Stromal cell of bone marrow (primary cell): ENCODE measurements around the gene NOSTRIN.
A peak's percentile ranks its signal among the peaks of the same experiment; 100 is the strongest.
"Not testable (repeated sequence)": the region's sequence is repeated elsewhere in the genome, so short reads cannot be mapped to it uniquely, and the experiment has no call there.

Experiments used
- DNase-seq: peaks from one replicate; pipeline ENCODE4 v3.0.0-alpha.2; 2012; ENCODE audit warnings: low read depth

Gene NOSTRIN

DNA sequence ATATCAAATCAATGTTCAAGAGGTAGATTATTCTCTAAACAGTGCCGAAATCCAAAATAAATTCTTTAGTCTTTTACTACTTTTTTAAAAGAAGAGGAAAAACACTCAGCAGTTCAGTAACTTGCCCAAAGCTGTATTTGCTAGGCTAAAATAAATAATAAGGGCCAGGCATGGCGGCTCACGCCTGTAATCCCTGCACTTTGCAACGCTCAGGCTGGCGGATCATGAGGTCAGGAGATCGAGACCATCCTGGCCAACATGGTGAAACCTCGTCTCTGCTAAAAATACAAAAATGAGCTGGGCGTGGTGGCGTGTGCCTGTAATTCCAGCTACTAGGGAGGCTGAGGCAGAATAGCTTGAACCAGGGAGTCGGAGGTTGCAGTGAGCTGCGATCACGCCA lies 79.7 kb downstream of the NOSTRIN start:
- not testable (repeated sequence) for DNase-seq

DNA sequence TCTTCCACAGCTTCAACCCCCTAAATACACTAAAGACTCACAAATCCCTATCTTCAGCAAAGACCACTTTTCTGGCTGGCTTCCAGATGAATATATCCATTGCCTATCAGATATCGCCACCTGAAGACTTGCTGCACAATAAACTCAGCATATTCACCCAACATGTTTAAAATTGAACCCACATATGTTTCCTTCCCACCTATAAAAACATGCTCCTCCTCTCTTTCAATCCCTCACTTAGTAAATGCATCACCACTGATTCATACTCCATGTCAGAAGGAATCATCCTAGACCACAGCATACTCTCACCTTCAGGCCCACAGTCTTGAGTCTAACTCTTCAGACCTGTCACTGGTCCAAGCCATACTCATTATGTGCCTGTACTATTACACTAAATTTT lies 82.5 kb downstream of the NOSTRIN start:
- no peak for DNase-seq

DNA sequence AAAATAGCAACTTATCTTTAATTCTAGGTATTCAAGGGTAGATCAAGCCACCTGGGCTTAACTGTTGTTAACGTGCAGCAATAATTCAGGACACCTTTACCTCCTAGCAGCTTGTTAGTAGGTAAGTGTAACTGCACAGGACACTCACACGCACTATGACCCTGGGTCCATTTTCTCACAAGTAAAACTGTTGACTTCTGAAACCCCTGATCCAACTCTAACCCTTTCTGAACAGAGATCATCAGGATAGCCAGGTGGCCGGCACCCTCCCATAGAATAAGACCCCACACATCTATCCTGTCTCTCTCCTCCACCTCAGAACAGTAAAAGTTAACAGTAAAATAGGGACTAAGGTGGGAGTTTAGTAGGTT lies 87.2 kb downstream of the NOSTRIN start:
- DNase-seq, result no peak

DNA sequence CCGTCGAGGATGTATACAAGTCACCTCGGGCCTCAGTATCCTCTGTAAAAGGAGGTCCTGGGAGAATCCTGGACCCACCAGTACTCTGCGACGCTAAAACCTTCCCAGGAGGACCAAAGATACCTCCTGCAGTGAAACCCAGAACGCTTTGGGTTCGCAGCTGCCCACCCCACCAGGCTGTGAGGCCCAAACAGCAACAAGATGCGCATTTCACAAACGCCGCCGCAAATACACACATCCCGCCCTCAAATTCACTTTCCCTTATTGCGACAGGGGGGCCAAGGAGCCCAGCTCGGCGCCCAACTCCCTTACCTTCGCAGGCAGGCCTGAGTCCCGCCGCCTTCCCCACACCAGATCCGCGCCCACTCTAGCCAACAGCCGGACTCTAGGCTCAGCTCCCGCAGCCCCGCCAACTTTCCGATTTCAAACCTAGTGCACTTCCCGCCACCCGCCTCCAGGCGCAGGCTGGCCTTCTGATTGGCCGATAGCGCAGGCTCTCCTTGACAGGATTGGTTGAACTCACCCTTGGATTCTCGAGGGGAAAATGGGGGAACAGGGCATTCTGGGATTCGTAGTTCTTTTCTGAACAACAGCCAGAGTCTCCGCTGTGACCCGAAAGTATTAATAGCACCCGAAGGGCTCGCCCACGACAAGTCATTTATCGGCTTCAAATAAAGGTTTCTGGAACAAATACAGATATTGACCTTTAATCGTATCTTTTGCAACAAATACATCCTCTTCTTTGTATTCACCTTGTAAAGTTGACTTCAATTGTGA lies 87.8 kb downstream of the NOSTRIN start, which contains the start of gene SPC25:
SPC25 (minus strand) TSS at position 425 of the 777 bp plus-strand sequence. CDS start 911 bp downstream, outside the sequence.
- peak; percentile 87 for DNase-seq

DNA sequence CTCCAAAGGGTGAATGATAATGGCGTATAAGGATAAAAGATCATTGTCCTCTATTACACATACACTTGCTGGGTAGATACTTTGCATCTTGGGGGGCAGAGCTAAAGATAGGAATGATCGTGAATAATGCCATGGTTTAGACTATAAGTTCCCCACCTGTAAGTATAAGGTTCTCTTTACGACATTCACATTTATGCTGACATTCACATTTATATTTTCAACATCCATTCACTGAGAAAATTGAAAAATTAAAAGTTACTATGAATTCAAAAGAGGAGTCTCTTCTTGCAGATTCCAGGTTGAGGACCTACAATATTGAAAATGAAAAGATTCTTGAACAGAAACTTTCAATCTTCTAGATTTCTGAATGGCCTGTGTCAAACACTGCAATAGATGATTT lies 89.9 kb downstream of the NOSTRIN start:
- no peak for DNase-seq

DNA sequence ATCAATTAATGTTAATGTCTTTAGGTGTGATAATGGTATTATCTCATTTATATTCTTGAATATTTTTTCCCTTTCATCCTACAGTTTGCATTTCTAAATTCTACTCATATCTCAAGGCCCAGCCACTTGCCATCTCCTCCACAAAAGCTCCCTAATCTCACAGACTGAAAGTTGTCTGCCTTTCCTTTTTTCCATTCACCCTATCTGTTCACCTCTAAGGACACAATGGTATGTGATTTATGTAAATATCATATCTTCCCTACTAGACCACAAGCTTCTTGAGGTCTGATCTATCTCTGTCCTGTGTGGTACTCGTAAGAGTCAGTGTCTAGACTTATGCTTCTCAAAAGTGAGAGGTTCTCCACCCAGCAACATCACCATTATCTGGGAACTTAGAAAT lies 91.7 kb downstream of the NOSTRIN start:
- no peak for DNase-seq

DNA sequence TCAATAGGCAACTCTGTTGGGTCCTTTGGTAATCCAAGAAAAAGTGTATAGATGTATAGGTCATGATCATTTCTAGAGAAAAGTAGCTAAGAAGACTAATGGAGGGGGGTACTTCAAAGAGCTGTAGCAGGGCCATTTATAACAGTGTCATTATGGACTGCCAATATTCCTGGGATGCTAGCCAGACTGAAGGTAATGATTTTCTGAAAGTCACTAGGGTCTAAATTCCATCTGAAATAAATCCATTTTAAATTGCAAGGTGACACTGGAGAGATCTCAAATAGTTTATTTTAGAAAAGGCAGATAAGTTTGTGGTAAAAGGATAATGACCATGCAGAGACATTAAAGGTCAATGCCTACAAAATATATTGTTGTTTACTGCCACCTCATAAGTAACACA lies 92.3 kb downstream of the NOSTRIN start:
- DNase-seq, result no peak

DNA sequence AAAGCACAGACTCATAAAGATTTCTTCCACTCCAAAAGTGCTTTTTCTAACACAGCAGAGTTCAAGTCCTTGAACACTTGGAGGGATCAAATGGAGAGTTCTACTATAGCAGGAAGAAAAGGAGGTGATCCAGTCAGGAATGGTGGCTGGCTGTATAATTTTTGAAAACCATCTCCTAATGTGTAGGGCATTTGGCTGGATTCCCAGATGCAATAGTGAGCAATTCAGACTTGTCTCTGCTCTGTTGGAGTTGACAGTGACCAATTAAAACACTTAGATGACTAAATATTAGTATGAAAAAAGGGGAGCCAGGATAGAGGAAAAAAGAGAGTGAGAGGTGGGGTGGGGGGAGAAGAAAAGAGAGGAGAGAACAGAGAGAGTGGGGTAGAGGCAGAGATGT lies 93.3 kb downstream of the NOSTRIN start:
- no peak for DNase-seq

DNA sequence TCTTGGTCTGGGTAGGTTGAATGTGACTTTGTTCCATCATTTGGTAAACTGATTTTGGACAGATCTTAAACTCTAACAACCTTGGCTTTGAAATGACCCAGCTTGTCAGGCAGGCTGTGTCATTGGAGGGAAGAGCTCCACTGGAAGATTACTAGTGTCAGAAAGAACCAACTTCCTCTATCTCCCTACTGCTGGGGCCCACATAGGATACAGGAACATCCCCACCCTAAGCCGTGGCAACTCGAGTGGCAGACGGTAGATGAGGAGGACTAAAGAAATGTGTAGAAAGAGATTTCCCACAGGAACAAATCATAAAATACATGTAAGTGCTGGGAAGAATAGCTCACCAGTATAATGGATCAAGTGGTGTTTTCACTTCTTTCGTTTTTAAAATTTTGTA lies 94.3 kb downstream of the NOSTRIN start:
- DNase-seq, result no peak

DNA sequence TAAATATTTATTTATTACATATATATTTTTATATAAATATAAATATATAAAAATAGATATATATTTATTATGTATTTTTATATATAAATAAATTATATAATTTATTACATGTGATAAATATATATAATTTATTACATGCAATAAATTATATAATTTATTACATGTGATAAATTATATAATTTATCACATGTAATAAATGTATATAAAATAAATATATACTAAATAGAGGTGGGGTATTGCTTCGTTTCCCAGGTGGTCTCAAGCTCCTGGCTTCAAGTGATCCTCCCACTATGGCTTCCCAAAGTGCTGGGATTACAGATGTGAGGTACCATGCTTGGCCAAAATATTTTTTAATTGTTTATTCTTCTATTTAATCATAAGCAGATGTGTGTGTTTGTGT lies 95.0 kb downstream of the NOSTRIN start:
- no peak for DNase-seq

DNA sequence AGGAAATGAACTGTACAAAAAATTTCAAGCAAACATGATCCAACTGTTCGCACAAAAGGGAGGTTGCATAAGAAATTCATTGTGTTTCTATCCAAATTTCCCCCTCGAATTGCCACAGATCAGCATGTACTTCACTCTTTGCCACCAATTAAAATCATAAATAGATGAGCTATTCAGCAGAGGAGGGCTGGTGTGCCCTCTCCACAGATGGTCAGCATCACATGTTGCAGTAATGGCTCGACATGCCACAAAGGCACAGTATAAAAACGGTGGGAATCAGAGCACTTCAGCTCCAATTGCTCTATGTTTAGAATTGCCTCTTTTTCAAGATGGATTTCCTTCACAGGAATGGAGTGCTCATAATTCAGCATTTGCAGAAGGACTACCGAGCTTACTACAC lies 98.6 kb downstream of the NOSTRIN start, which contains the start of gene G6PC2:
G6PC2 (plus strand) TSS at position 289 of the 400 bp plus-strand sequence; CDS start at position 330, 41 bp downstream.
- DNase-seq, result no peak

DNA sequence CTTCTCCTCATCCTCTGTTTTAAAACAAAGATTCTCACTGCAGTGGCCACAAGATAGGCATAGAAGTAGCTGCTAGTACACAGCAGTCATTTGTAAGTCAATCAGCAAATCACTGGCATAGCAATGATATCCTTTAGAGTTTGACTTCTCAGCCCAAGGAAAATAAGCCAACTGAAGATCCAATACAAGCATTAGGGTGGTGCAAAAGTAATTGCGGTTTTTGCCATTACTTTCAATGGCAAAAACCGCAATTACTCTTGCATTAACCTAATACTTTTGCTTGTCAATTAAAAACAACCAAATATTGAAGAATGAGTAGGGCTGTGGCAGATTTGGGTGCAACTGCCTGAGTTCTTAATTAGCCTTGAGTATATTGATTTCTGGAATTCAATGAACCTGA lies 101.5 kb downstream of the NOSTRIN start:
- DNase-seq, result no peak

DNA sequence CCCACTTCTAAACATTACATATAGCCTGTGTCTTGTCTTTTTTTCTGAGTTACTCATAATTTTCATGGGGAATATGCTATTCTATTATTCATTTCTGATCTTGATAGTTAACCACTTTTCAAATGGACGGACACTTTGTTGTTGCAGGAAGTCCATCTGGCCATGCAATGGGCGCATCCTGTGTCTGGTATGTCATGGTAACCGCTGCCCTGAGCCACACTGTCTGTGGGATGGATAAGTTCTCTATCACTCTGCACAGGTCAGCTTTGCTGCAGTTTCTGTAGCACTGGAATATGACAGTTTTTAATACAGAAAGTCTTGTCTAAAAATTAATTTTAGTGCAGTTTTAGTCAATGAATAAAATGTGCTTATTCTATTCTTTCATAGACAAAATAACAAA lies 101.9 kb downstream of the NOSTRIN start:
- no peak for DNase-seq

DNA sequence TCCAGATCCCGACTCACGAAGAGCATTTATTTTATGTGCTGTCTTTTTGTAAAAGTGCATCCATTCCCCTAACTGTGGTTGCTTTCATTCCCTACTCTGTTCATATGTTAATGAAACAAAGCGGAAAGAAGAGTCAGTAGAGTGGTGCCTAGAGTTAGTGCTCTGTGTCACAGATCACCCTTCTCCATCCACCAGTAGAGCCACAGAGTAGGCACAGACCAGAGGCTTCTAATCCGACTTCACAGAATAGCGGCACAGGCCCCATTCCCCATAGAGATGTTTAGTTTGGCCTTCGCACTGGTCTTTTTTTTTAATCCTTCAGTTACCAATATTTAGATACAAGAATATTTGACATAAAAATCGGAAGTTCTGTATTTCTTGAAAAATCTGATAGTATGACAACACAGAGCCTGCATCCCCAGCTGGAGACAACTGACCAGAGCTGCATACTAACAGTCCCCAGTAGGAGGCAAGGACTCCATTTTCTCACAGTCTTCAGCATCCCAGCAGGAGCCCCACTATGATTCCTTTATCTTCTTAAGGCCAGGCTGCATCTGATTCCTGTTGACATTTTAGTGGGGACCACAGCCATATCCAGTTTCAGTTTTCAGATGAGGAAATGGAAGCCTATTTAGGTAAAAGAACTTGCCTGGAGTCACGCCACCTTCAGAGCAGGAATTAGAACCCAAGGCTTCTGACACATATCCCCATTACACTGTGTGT lies 105.7 kb downstream of the NOSTRIN start:
- DNase-seq, result no peak

DNA sequence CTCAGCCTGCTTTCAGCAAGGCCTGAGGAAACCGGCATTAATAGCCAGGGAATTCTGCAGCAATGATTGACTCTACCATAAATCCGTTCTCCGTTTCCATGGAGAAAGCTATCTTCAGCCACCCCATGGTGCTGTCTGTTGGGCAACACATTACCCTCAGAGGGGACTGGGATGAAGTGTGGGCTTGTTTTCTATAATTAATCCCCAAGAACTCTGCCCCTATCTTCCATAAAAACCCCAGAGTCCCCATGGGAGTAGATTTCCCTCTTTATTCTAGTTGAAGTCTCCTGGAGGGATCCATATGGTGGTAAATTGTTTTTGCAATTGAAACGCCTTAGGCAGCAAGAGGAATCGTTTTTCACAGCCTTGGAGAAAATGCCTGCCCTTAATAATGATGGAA lies 107.9 kb downstream of the NOSTRIN start:
- DNase-seq, result no peak

DNA sequence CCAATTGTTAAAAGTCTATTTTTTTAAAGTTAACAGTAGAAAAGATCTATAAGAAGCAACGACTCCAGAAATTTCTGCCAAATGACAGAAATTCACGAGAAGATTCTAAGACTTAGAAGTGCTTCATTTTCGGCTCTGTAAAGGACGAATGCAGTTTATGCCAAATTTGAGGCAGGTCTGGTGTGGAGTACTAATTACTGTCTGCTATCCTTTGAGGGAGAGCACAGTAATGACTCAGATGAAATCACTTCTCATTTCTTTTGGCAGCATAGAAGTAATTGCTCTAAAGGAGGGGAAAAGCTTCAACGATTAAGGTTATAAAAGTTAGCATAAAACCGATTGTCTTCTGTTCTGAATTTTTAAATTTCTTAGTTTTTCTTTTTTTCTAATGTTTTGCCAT lies 110.0 kb downstream of the NOSTRIN start:
- no peak for DNase-seq

DNA sequence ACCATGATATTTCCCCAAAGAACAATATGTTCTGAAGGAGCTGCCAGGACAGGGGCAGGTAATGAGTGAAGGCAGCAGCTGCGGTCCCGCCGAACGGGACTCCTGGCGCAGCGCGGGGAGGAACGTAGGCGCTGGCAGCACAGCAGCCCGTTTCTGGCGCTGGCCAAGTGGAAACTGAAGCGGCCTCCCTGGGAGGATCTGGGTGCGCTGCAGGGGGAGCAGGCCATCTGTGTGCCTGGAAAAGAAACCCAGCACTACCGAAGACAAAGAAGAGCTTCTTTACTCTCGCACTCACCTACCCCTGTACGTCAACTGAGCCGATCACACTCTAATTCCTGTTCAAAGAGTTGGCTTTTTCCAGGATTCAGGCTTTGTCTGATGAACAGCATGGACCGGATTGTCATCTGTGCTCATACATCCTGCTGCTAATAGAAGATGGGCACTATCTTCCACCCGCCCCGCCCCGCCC lies 110.5 kb downstream of the NOSTRIN start:
- DNase-seq, result no peak

DNA sequence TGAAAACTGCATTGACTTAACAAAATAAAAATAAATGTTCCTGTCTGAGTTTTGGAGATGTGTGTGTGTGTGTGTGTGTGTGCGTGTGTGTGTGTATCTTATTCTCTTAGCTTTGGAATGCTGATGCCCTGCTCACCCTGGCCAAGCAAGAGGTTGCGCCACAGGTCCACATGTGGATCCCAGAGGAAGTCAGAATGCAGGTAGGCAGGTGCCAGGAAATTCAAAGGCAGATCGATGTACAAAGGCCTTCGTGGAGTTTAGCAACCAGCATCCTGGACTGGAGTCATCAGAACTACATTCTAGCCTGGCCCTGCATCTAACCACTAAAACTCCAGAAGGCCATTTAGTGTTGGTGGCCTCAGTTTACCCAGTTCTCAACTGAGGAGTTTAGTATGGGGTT lies 111.1 kb downstream of the NOSTRIN start:
- no peak for DNase-seq
